ENCODE data around the gene GDF2.

Gene GDF2

GRCh38 chr10:47329855-47330254 is 7.6 kb downstream of the GDF2 start:
- H3K9me3 ChIP-seq (ENCODE audit: control insufficient read depth, low read depth, low read length) = no peaks in the 10 kb centered on the region
- no peak overlapping the region for H3K4me3 ChIP-seq (ENCODE audit: low read length)
- H3K9ac ChIP-seq (ENCODE audit: low read length) = no peak overlapping the region
- no peaks in the 10 kb centered on the region for H3K27me3 ChIP-seq (ENCODE audit: control insufficient read depth, insufficient read depth, low read length)
- no peak overlapping the region for H3K27ac ChIP-seq (ENCODE audit: low read length)
- no peaks in the 10 kb centered on the region for H3K4me1 ChIP-seq (ENCODE audit: control insufficient read depth, low read depth, low read length)
- no peaks in the 10 kb centered on the region for H3K36me3 ChIP-seq (ENCODE audit: control insufficient read depth, low read depth, low read length)

GRCh38 chr10:47330366-47330765 is 8.1 kb downstream of the GDF2 start:
- H3K27ac ChIP-seq (ENCODE audit: low read length) = no peak overlapping the region
- H3K9ac ChIP-seq (ENCODE audit: low read length) = no peak overlapping the region
- H3K9me3 ChIP-seq (ENCODE audit: control insufficient read depth, low read depth, low read length) = no peaks in the 10 kb centered on the region
- H3K36me3 ChIP-seq (ENCODE audit: control insufficient read depth, low read depth, low read length) = no peaks in the 10 kb centered on the region
- H3K27me3 ChIP-seq (ENCODE audit: control insufficient read depth, insufficient read depth, low read length) = no peaks in the 10 kb centered on the region
- H3K4me1 ChIP-seq (ENCODE audit: control insufficient read depth, low read depth, low read length) = no peaks in the 10 kb centered on the region
- H3K4me3 ChIP-seq (ENCODE audit: low read length) = no peak overlapping the region

DNA sequence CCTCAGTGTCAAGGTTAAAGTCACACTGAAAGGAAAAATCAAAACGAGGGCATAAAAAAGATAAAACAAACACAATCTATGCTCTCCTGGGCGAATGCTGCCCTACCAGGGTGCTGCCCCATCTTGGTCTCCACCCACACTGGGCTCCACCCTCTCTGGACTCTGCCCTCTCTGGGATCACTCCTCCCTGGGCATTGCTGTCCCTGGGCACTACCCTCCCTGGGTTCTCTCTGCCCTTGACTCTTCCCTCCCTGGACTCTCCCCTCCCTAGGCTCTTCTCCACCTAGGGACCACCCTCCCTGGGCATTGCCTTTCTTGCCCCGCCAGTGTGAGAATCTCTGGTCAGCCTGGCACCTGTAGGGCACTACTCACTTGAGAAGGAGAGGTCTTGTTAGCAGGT is 8.6 kb downstream of the GDF2 start:
- no peaks in the 10 kb centered on the region for H3K36me3 ChIP-seq (ENCODE audit: control insufficient read depth, low read depth, low read length)
- no peak overlapping the region for H3K4me3 ChIP-seq (ENCODE audit: low read length)
- H3K27me3 ChIP-seq (ENCODE audit: control insufficient read depth, insufficient read depth, low read length) = no peaks in the 10 kb centered on the region
- no peak overlapping the region for H3K9ac ChIP-seq (ENCODE audit: low read length)
- no peaks in the 10 kb centered on the region for H3K4me1 ChIP-seq (ENCODE audit: control insufficient read depth, low read depth, low read length)
- no peaks in the 10 kb centered on the region for H3K9me3 ChIP-seq (ENCODE audit: control insufficient read depth, low read depth, low read length)
- no peak overlapping the region for H3K27ac ChIP-seq (ENCODE audit: low read length)

- H3K36me3 ChIP-seq (ENCODE audit: control insufficient read depth, low read depth, low read length) = no peaks in the 10 kb centered on the region
- no peaks in the 10 kb centered on the region for H3K4me1 ChIP-seq (ENCODE audit: control insufficient read depth, low read depth, low read length)
- H3K9me3 ChIP-seq (ENCODE audit: control insufficient read depth, low read depth, low read length) = no peaks in the 10 kb centered on the region
- no peak overlapping the region for H3K4me3 ChIP-seq (ENCODE audit: low read length)
- H3K9ac ChIP-seq (ENCODE audit: low read length) = no peak overlapping the region
- no peak overlapping the region for H3K27ac ChIP-seq (ENCODE audit: low read length)
- no peaks in the 10 kb centered on the region for H3K27me3 ChIP-seq (ENCODE audit: control insufficient read depth, insufficient read depth, low read length)
These were observed 9.2 kb downstream of the GDF2 start for GRCh38 chr10:47331491-47331890.

- Histone ChIP-seq H3K9ac (ENCODE audit: low read length) (no peak overlapping the region), H3K9me3 (ENCODE audit: control insufficient read depth, low read depth, low read length) (no peaks in the 10 kb centered on the region)
These were observed 9.7 kb downstream of the GDF2 start for GRCh38 chr10:47331954-47332353.

GRCh38 chr10:47332371-47332770 is 10.1 kb downstream of the GDF2 start:
- no peak overlapping the region for H3K4me3 ChIP-seq (ENCODE audit: low read length)
- H3K36me3 ChIP-seq (ENCODE audit: control insufficient read depth, low read depth, low read length) = no peaks in the 10 kb centered on the region
- no peaks in the 10 kb centered on the region for H3K4me1 ChIP-seq (ENCODE audit: control insufficient read depth, low read depth, low read length)
- H3K27ac ChIP-seq (ENCODE audit: low read length) = no peak overlapping the region
- H3K9ac ChIP-seq (ENCODE audit: low read length) = no peak overlapping the region
- no peaks in the 10 kb centered on the region for H3K27me3 ChIP-seq (ENCODE audit: control insufficient read depth, insufficient read depth, low read length)
- H3K9me3 ChIP-seq (ENCODE audit: control insufficient read depth, low read depth, low read length) = no peaks in the 10 kb centered on the region

More at GRCh38 chr10:47331954-47332353, 9.7 kb downstream of the GDF2 start:
- Histone ChIP-seq H3K27ac (ENCODE audit: low read length) (no peak overlapping the region), H3K27me3 (ENCODE audit: control insufficient read depth, insufficient read depth, low read length) (no peaks in the 10 kb centered on the region), H3K4me3 (ENCODE audit: low read length) (no peak overlapping the region), H3K4me1 (ENCODE audit: control insufficient read depth, low read depth, low read length) (no peaks in the 10 kb centered on the region), H3K36me3 (ENCODE audit: control insufficient read depth, low read depth, low read length) (no peaks in the 10 kb centered on the region)

GRCh38 chr10:47332946-47333345 is 10.7 kb downstream of the GDF2 start:
- H3K36me3 ChIP-seq (ENCODE audit: control insufficient read depth, low read depth, low read length) = no peaks in the 10 kb centered on the region
- no peaks in the 10 kb centered on the region for H3K4me1 ChIP-seq (ENCODE audit: control insufficient read depth, low read depth, low read length)
- H3K27me3 ChIP-seq (ENCODE audit: control insufficient read depth, insufficient read depth, low read length) = no peaks in the 10 kb centered on the region
- no peak overlapping the region for H3K9ac ChIP-seq (ENCODE audit: low read length)
- H3K9me3 ChIP-seq (ENCODE audit: control insufficient read depth, low read depth, low read length) = no peaks in the 10 kb centered on the region
- H3K4me3 ChIP-seq (ENCODE audit: low read length) = no peak overlapping the region
- no peak overlapping the region for H3K27ac ChIP-seq (ENCODE audit: low read length)

DNA sequence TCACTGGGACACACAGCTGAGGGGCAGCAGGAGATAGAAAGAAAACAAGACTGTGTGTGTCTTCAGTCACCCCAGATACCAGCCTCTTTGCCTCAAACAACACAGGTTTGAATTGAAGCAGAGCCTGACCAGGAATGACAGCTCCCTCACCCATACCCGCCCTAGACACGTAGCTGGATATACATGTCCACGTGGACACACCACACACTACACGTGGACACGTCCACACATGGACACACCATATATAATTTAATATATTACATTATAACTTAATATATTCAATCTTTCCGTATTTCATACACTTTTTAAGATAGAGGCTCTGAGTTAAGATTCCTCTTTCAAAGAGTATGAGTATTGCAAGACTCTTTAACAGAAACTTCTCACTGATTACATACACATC is 11.3 kb downstream of the GDF2 start:
- Histone ChIP-seq H3K36me3 (ENCODE audit: control insufficient read depth, low read depth, low read length) (no peaks in the 10 kb centered on the region), H3K9me3 (ENCODE audit: control insufficient read depth, low read depth, low read length) (no peaks in the 10 kb centered on the region), H3K27me3 (ENCODE audit: control insufficient read depth, insufficient read depth, low read length) (no peaks in the 10 kb centered on the region), H3K4me3 (ENCODE audit: low read length) (no peak overlapping the region), H3K9ac (ENCODE audit: low read length) (no peak overlapping the region), H3K4me1 (ENCODE audit: control insufficient read depth, low read depth, low read length) (no peaks in the 10 kb centered on the region), H3K27ac (ENCODE audit: low read length) (no peak overlapping the region)

GRCh38 chr10:47334466-47335295 is 12.4 kb downstream of the GDF2 start:
- Histone ChIP-seq H3K27ac (ENCODE audit: low read length) (no peak overlapping the region), H3K9ac (ENCODE audit: low read length) (no peak overlapping the region), H3K36me3 (ENCODE audit: control insufficient read depth, low read depth, low read length) (no peaks in the 10 kb centered on the region), H3K4me1 (ENCODE audit: control insufficient read depth, low read depth, low read length) (no peaks in the 10 kb centered on the region), H3K4me3 (ENCODE audit: low read length) (no peak overlapping the region), H3K9me3 (ENCODE audit: control insufficient read depth, low read depth, low read length) (no peaks in the 10 kb centered on the region), H3K27me3 (ENCODE audit: control insufficient read depth, insufficient read depth, low read length) (no peaks in the 10 kb centered on the region)

DNA sequence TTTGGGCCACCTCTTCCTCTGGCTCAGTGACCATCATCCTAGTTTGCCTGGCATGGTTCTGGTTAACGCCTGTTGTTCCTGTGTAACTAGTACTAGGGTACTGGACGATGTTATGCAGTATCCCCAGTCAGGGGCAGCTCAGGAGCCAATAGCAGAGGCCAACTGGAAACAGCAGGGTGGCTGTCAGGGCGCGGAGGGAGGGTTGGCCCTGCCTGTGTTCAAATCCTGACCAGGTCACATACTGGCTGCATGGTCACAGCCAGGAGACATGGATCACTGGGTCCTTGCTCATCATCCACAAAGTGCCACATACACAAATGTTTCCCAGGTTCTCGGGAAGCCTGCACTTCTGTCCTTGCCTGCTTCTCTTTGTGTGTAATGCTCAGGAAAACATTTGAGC is 13.7 kb downstream of the GDF2 start:
- H3K27me3 ChIP-seq (ENCODE audit: control insufficient read depth, insufficient read depth, low read length) = no peaks in the 10 kb centered on the region
- H3K9me3 ChIP-seq (ENCODE audit: control insufficient read depth, low read depth, low read length) = no peaks in the 10 kb centered on the region
- no peak overlapping the region for H3K9ac ChIP-seq (ENCODE audit: low read length)
- no peaks in the 10 kb centered on the region for H3K4me1 ChIP-seq (ENCODE audit: control insufficient read depth, low read depth, low read length)
- no peak overlapping the region for H3K27ac ChIP-seq (ENCODE audit: low read length)
- H3K36me3 ChIP-seq (ENCODE audit: control insufficient read depth, low read depth, low read length) = no peaks in the 10 kb centered on the region
- H3K4me3 ChIP-seq (ENCODE audit: low read length) = no peak overlapping the region

DNA sequence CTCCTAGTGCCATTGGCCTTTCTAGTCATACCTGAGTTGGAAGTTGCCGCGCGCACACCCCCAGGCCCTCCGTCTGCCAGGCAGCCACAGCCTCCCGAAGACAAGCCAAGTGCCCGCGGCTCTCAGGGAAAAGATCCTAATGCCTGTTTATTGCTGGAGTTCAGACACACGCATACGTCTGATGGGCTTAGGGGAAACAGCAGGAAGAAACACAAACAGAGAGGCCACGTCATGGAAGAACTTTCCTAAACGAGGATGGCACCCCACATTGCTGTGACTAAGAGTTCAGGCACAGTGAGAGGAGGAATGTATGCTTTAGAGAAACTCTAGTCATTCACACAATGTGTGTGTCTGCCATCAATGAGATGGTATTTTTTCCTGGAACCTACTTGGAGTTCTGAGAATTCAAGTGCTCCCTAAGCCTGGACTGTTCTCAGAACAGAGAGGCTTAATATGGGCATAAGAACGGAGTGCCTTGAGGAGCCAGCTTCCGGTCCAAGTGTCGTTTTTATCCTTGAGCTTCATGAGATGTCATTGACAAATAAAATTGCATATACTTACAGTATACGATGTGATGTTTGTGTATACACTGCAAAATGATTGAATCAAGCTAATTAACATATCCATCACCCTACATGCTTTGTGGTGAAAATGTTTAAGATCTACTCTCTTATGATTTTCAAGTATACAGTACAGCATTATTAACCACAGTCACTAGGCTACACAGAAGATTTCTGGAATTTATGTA is 14.3 kb downstream of the GDF2 start:
- H3K9ac ChIP-seq (ENCODE audit: low read length) = no peak overlapping the region
- H3K4me1 ChIP-seq (ENCODE audit: control insufficient read depth, low read depth, low read length) = no peaks in the 10 kb centered on the region
- no peaks in the 10 kb centered on the region for H3K9me3 ChIP-seq (ENCODE audit: control insufficient read depth, low read depth, low read length)
- H3K27ac ChIP-seq (ENCODE audit: low read length) = no peak overlapping the region
- no peaks in the 10 kb centered on the region for H3K27me3 ChIP-seq (ENCODE audit: control insufficient read depth, insufficient read depth, low read length)
- H3K36me3 ChIP-seq (ENCODE audit: control insufficient read depth, low read depth, low read length) = no peaks in the 10 kb centered on the region
- no peak overlapping the region for H3K4me3 ChIP-seq (ENCODE audit: low read length)

GRCh38 chr10:47337310-47337709 is 15.1 kb downstream of the GDF2 start:
- no peak overlapping the region for H3K4me3 ChIP-seq (ENCODE audit: low read length)
- H3K27ac ChIP-seq (ENCODE audit: low read length) = no peak overlapping the region
- H3K36me3 ChIP-seq (ENCODE audit: control insufficient read depth, low read depth, low read length) = no peaks in the 10 kb centered on the region
- H3K9me3 ChIP-seq (ENCODE audit: control insufficient read depth, low read depth, low read length) = no peaks in the 10 kb centered on the region
- no peaks in the 10 kb centered on the region for H3K27me3 ChIP-seq (ENCODE audit: control insufficient read depth, insufficient read depth, low read length)
- no peak overlapping the region for H3K9ac ChIP-seq (ENCODE audit: low read length)
- H3K4me1 ChIP-seq (ENCODE audit: control insufficient read depth, low read depth, low read length) = peaks cover 4% of the 10 kb centered on the region
